Small intestine (tissue), 7 donors: ENCODE measurements around the gene PCCB. TPM values are rescaled to one million over a fixed set of nuclear protein-coding genes. Genes with fewer than 3 reads are reported as not detected.
"Not testable (repeated sequence)": the region's sequence is repeated elsewhere in the genome, so short reads cannot be mapped to it uniquely, and the experiment has no call there.

ENCODE experiments used
- DNase-seq, 2 donors: peaks; one replicate each; pipeline versions ENCODE4 v3.0.0 to v3.0.0-alpha.2; 2013
- FAIRE-seq: peaks from 2 replicates; lab custom pipeline; 2012; peaks lifted over from hg19 to GRCh38; lab: Jason Lieb, UNC
- H3K27ac ChIP-seq, 3 donors: one replicate each; pipeline ENCODE4 v1.5.1; 2013; ENCODE audit warnings: low read length in 2 of 3, mild to moderate bottlenecking in 2 of 3, control low read depth in 1 of 3, inconsistent platforms in 1 of 3, low read depth in 1 of 3, moderate library complexity in 1 of 3
- H3K27me3 ChIP-seq, 3 donors: one replicate each; pipeline ENCODE4 v1.6.1; 2013; ENCODE audit warnings: low read length in 3 of 3, inconsistent platforms in 1 of 3; ENCODE audit not compliant: control insufficient read depth in 3 of 3, insufficient read depth in 3 of 3
- H3K36me3 ChIP-seq, 3 donors: one replicate each; pipeline ENCODE4 v1.6.1; 2013; ENCODE audit warnings: low read length in 3 of 3, inconsistent platforms in 1 of 3, low read depth in 1 of 3, mild to moderate bottlenecking in 1 of 3, moderate library complexity in 1 of 3; ENCODE audit not compliant: control insufficient read depth in 3 of 3, insufficient read depth in 2 of 3
- H3K4me1 ChIP-seq, 3 donors: one replicate each; pipeline ENCODE4 v1.6.1; 2013; ENCODE audit warnings: low read length in 2 of 3, inconsistent platforms in 1 of 3, low read depth in 1 of 3, mild to moderate bottlenecking in 1 of 3, moderate library complexity in 1 of 3; ENCODE audit not compliant: control insufficient read depth in 3 of 3, insufficient read depth in 2 of 3
- H3K4me3 ChIP-seq, 3 donors: one replicate each; pipeline ENCODE4 v1.5.1; 2013; ENCODE audit warnings: low read length in 3 of 3, control low read depth in 1 of 3, inconsistent platforms in 1 of 3, low read depth in 1 of 3, mild to moderate bottlenecking in 1 of 3, moderate library complexity in 1 of 3
- H3K9me3 ChIP-seq, 2 donors: one replicate each; pipeline ENCODE4 v1.6.1; 2013; ENCODE audit warnings: low read depth in 1 of 2, low read length in 1 of 2; ENCODE audit not compliant: control insufficient read depth in 2 of 2, insufficient read depth in 1 of 2
- WGBS, 3 donors: extraction: QIAGEN DNeasy Blood & Tissue Kit; methylation state at CpG; one replicate each; pipeline ENCODE4 v1.1.7; 2013; 5-methylcytosine and 5-hydroxymethylcytosine counted together
- polyA plus RNA-seq, 4 donors: library from polyadenylated mRNA; stranded (reverse) in 3 of 4; unstranded in 1 of 4; fragments of 200-250 nt in 3 of 4; fragments of 120-200 nt in 1 of 4; gene quantifications; one replicate each; pipeline versions ENCODE4 v1.2.1 to v1.2.3, GENCODE V29; 2013
- donor health status: healthy with polysubstance abuse.
- donor health status: control.
- donor health status: control.
- donor health status: Bipolar disorder and iron deficiency.
- donor health status: healthy.

The PCCB gene
- polyA plus RNA-seq, 4 donors: 24.0 to 39.5 (median 33.2) TPM

DNA sequence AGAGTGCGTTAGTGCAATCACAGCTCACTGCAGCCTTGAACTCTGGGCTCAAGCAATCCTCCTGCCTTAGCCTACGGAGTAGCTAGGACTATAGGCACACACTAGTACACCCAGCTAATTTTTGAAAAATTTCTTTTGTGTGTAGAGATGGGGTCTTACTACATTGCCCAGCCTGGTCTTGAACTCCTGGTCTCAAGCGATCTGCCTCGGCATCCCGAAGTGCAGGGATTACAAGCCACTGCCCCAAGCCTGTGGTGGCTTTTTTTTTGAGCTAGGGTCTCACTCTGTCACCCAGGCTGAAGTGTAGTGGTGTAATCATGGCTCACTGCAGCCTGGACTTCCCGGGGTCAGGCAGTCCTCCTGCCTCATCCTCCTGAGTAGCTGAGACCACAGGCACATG lies 17.1 kb downstream of the PCCB start:
- Histone ChIP-seq H3K9me3 (no peaks in the 10 kb centered on the region), H3K27me3 (no peaks in the 10 kb centered on the region), H3K36me3 (peaks cover 0 to 32% (median 2%) of the 10 kb centered on the region in 3 donors), H3K27ac (no peak overlapping the region), H3K4me1 (no peaks in the 10 kb centered on the region), H3K4me3 (no peak overlapping the region)
- 94 to 95% (median 94%) methylated on average over 6 of the region's 6 CpGs for WGBS, 3 donors
- DNase-seq (no peak), FAIRE-seq (no peak)

GRCh38 chr3:136270179-136270578 lies 20.0 kb downstream of the PCCB start:
- WGBS, 3 donors: 93 to 95% (median 94%) methylated on average over 5 of the region's 5 CpGs
- DNase-seq (no peak), FAIRE-seq (no peak)
- Histone ChIP-seq H3K9me3 (peaks cover 0 to 3% of the 10 kb centered on the region in 2 donors), H3K4me1 (no peaks in the 10 kb centered on the region), H3K36me3 (peaks cover 0 to 27% (median 0%) of the 10 kb centered on the region in 3 donors), H3K27me3 (no peaks in the 10 kb centered on the region), H3K27ac (no peak overlapping the region), H3K4me3 (no peak overlapping the region)

GRCh38 chr3:136271626-136272025 lies 21.5 kb downstream of the PCCB start:
- not testable (repeated sequence) for H3K27ac ChIP-seq, H3K4me3 ChIP-seq, DNase-seq, H3K9me3 ChIP-seq, FAIRE-seq, H3K27me3 ChIP-seq, H3K4me1 ChIP-seq
- WGBS, 3 donors: 96 to 97% (median 96%) methylated on average over 2 of the region's 2 CpGs
- H3K36me3 ChIP-seq: peaks cover 0 to 29% (median 0%) of the 10 kb centered on the region in 3 donors

DNA sequence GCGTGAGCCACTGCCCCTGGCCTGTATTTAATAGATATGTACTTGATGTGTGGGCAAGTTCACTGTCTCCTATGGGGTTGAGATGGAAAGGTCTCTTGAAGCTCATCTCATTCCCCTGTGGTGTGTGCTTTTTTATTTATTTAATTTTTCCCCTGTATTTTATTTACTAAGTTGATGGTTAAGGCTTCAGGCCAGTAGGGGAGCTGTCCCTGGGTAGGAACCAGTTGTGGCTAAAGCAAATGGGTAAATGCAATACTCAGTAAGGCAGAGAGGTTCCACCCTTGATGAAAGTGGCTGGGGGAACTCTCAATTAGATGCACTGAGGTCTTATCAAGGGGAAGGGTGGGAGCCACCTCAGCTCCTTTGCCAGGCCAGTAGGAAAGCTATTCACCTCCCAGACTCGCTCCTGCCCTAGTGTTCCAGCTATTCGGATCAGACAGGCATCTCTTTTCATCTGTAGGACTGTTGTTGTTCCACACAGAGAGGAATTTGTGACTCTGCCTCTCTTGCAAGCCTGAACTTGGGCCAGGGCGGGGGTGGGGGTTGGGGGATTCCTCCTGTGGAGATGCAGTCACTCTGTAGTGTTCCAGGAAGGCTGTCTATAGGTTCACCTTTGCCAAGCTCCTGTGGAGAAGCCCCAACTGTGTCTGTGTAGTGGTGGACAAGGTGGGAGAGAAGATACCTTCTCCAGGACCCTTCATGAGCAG lies 26.1 kb downstream of the PCCB start:
- peaks cover 0 to 21% of the 10 kb centered on the region in 2 donors for H3K9me3 ChIP-seq
- no peak overlapping the region for H3K4me3 ChIP-seq
- no peaks in the 10 kb centered on the region for H3K27me3 ChIP-seq
- no peak overlapping the region for H3K27ac ChIP-seq
- DNase-seq (no peak), FAIRE-seq (no peak)
- no peaks in the 10 kb centered on the region for H3K4me1 ChIP-seq
- H3K36me3 ChIP-seq: peaks cover 0 to 31% (median 0%) of the 10 kb centered on the region in 3 donors
- 92 to 95% (median 94%) methylated on average over 4 of the region's 4 CpGs for WGBS, 3 donors

GRCh38 chr3:136277115-136277514 lies 27.0 kb downstream of the PCCB start:
- WGBS, 3 donors: 90 to 94% (median 93%) methylated on average over 5 of the region's 5 CpGs
- no peak for FAIRE-seq
- Histone ChIP-seq H3K4me1 (no peaks in the 10 kb centered on the region), H3K36me3 (peaks cover 0 to 31% (median 0%) of the 10 kb centered on the region in 3 donors), H3K27me3 (no peaks in the 10 kb centered on the region), H3K9me3 (peaks cover 0 to 21% of the 10 kb centered on the region in 2 donors), H3K4me3 (no peak overlapping the region), H3K27ac (no peak overlapping the region)
- no peak for DNase-seq

DNA sequence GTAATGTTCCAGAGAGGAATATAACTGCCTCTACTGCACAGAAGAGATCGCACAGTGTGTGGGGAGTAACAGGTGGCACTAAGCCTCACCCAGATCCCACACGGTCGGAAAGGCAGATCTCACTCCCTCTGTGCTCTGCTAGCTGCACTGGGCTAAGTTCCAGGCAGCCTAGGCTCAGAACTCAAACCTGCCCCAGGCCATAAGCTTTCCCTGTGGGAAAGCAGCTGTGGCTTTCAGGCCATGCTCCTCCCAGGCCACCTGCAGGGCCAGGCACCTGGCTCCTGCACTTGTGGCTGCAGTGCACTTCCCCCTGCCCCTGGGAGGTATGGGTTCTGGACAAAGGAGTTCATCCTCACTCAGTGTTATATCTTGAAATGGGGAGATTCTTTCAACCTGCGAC lies 27.5 kb downstream of the PCCB start:
- 83 to 98% (median 94%) methylated on average over 4 of the region's 4 CpGs for WGBS, 3 donors
- DNase-seq (no peak), FAIRE-seq (no peak)

GRCh38 chr3:136279092-136279491 lies 29.0 kb downstream of the PCCB start:
- H3K36me3 ChIP-seq: peaks cover 0 to 36% (median 2%) of the 10 kb centered on the region in 3 donors
- no peak for DNase-seq
- no peaks in the 10 kb centered on the region for H3K4me1 ChIP-seq
- no peaks in the 10 kb centered on the region for H3K27me3 ChIP-seq
- FAIRE-seq: no peak
- H3K9me3 ChIP-seq: peaks cover 0 to 21% of the 10 kb centered on the region in 2 donors
- H3K4me3 ChIP-seq: no peak overlapping the region
- no peak overlapping the region for H3K27ac ChIP-seq

More for the DNA sequence above, 27.5 kb downstream of the PCCB start:
- Histone ChIP-seq H3K27me3 (no peaks in the 10 kb centered on the region), H3K27ac (no peak overlapping the region), H3K36me3 (peaks cover 0 to 31% (median 0%) of the 10 kb centered on the region in 3 donors), H3K4me1 (no peaks in the 10 kb centered on the region), H3K4me3 (no peak overlapping the region), H3K9me3 (peaks cover 0 to 21% of the 10 kb centered on the region in 2 donors)

DNA sequence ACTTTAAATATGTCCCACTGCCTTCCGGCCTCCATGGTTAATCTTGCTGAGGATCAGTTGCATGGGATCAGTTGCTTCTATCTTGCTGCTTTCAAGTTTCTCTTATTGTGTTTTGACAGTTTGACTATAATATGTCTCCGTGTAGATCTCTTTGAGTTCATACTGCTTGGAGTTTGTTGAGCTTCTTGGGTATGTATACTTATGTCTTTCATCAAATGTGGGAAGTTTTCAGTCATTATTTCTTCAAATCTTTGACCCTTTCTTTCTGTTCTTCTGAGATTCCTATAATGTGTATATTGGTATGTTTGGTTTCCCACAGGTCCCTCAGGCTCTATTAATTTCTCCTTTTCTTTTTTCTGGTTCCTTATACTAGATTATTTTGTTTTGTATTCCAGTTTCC lies 30.8 kb downstream of the PCCB start:
- DNase-seq: no peak
- 97 to 100% (median 99%) methylated on average over 2 of the region's 2 CpGs for WGBS, 3 donors
- FAIRE-seq: no peak

More for the DNA sequence above, 30.8 kb downstream of the PCCB start:
- Histone ChIP-seq H3K36me3 (peaks cover 0 to 33% (median 6%) of the 10 kb centered on the region in 3 donors), H3K27me3 (no peaks in the 10 kb centered on the region), H3K4me3 (no peak overlapping the region), H3K9me3 (peaks cover 0 to 18% of the 10 kb centered on the region in 2 donors), H3K27ac (no peak overlapping the region), H3K4me1 (no peaks in the 10 kb centered on the region)
